Neuronal stem cell (in vitro differentiated cells): ENCODE data around the gene ALPP.

Experiments used
- DNase-seq: peaks from one replicate; pipeline ENCODE4 v3.0.0-alpha.2; 2013; ENCODE audit warnings: low spot score
- H2AFZ ChIP-seq: one replicate; pipeline ENCODE4 v1.6.1; 2013; ENCODE audit warnings: mild to moderate bottlenecking, low read length, inconsistent platforms
- H2AK5ac ChIP-seq: 2 replicates; pipeline ENCODE4 v1.6.1; 2013; ENCODE audit warnings: low read depth, mild to moderate bottlenecking, inconsistent platforms, low read length, moderate library complexity, mixed read lengths
- H2BK120ac ChIP-seq: 2 replicates; pipeline ENCODE4 v1.6.1; 2013; ENCODE audit warnings: low read depth, mild to moderate bottlenecking, inconsistent platforms, low read length, moderate library complexity, mixed read lengths
- H2BK12ac ChIP-seq: one replicate; pipeline ENCODE4 v1.6.1; 2013; ENCODE audit warnings: low read length, inconsistent platforms
- H2BK15ac ChIP-seq: 2 replicates; pipeline ENCODE4 v1.6.1; 2013; ENCODE audit warnings: mild to moderate bottlenecking, low read length, inconsistent platforms, mixed read lengths
- H2BK5ac ChIP-seq: one replicate; pipeline ENCODE4 v1.6.1; 2013; ENCODE audit warnings: inconsistent platforms, mild to moderate bottlenecking, low read length, moderate library complexity
- H3K14ac ChIP-seq: one replicate; pipeline ENCODE4 v1.6.1; 2013; ENCODE audit warnings: low read length, inconsistent platforms
- H3K18ac ChIP-seq: 2 replicates; pipeline ENCODE4 v1.6.1; 2013; ENCODE audit warnings: low read length, inconsistent platforms
- H3K23ac ChIP-seq: 2 replicates; pipeline ENCODE4 v1.6.1; 2013; ENCODE audit warnings: low read depth, mild to moderate bottlenecking, mixed read lengths, low read length, inconsistent platforms; ENCODE audit not compliant: poor library complexity
- H3K27ac ChIP-seq: replicated peaks from 3 replicates; pipeline ENCODE4 v1.5.1; 2013; ENCODE audit warnings: low read length, inconsistent platforms
- H3K27me3 ChIP-seq, 3 experiments: 2 replicates each; pipeline ENCODE4 v1.6.1; 2013; ENCODE audit warnings: low read length in 3 of 3, mild to moderate bottlenecking in 2 of 3, inconsistent platforms in 1 of 3, low read depth in 1 of 3, mixed read lengths in 1 of 3, moderate library complexity in 1 of 3; ENCODE audit not compliant: control insufficient read depth in 3 of 3, insufficient read depth in 3 of 3
- H3K36me3 ChIP-seq, 2 donors: replicated peaks in 1 of 2; 2 replicates each; pipeline ENCODE4 v1.6.1; 2013; ENCODE audit warnings: low read length in 2 of 2; ENCODE audit not compliant: control insufficient read depth in 2 of 2, insufficient read depth in 2 of 2
- H3K4ac ChIP-seq: 2 replicates; pipeline ENCODE4 v1.6.1; 2013; ENCODE audit warnings: inconsistent platforms, mild to moderate bottlenecking, low read length, moderate library complexity
- H3K4me1 ChIP-seq, 2 donors: 1 replicate in 1 of 2; 2 replicates in 1 of 2; pipeline ENCODE4 v1.6.1; 2013; ENCODE audit warnings: low read length in 2 of 2, low read depth in 1 of 2; ENCODE audit not compliant: control insufficient read depth in 2 of 2, insufficient read depth in 1 of 2
- H3K4me2 ChIP-seq: one replicate; pipeline ENCODE4 v1.6.1; 2013; ENCODE audit warnings: mild to moderate bottlenecking, low read length, inconsistent platforms; ENCODE audit not compliant: insufficient read depth, poor library complexity, severe bottlenecking
- H3K4me3 ChIP-seq, 2 donors: 2 replicates each; pipeline ENCODE4 v1.5.1; 2013; ENCODE audit warnings: low read length in 2 of 2, mild to moderate bottlenecking in 2 of 2, inconsistent platforms in 1 of 2, moderate library complexity in 1 of 2
- H3K79me1 ChIP-seq: one replicate; pipeline ENCODE4 v1.6.1; 2013; ENCODE audit warnings: low read depth, mild to moderate bottlenecking, inconsistent platforms, low read length, moderate library complexity
- H3K9ac ChIP-seq: one replicate; pipeline ENCODE4 v1.6.1; 2013; ENCODE audit warnings: mild to moderate bottlenecking, low read depth, low read length, inconsistent platforms; ENCODE audit not compliant: poor library complexity
- H3K9me3 ChIP-seq, 2 donors: replicated peaks in 1 of 2; 2 replicates each; pipeline versions ENCODE3 to v1.6.1; 2013; ENCODE audit warnings: low read length in 2 of 2, mild to moderate bottlenecking in 2 of 2, inconsistent platforms in 1 of 2, low read depth in 1 of 2, mixed read lengths in 1 of 2, moderate library complexity in 1 of 2; ENCODE audit not compliant: control insufficient read depth in 2 of 2, insufficient read depth in 1 of 2
- H4K8ac ChIP-seq: one replicate; pipeline ENCODE4 v1.6.1; 2013; ENCODE audit warnings: low read depth, mild to moderate bottlenecking, inconsistent platforms, low read length, moderate library complexity
- H4K91ac ChIP-seq: one replicate; pipeline ENCODE4 v1.6.1; 2013; ENCODE audit warnings: low read length, low read depth, mild to moderate bottlenecking, inconsistent platforms; ENCODE audit not compliant: poor library complexity
- WGBS, 2 donors: extraction: QIAGEN DNeasy Blood & Tissue Kit; methylation state at CpG; one replicate each; pipeline ENCODE4 v1.1.7; 2013; ENCODE audit warnings: missing lambda C conversion rate in 2 of 2, mixed read lengths in 1 of 2; ENCODE audit not compliant: insufficient read length in 2 of 2, insufficient replicate concordance in 1 of 2; ENCODE audit errors: extremely low coverage in 2 of 2; 5-methylcytosine and 5-hydroxymethylcytosine counted together

Gene ALPP

GRCh38 chr2:232376713-232377112 is 1.8 kb upstream of the ALPP start:
- H2BK5ac ChIP-seq: no peak overlapping the region
- no peaks in the 10 kb centered on the region for H3K79me1 ChIP-seq
- H3K23ac ChIP-seq: no peak overlapping the region
- no peaks in the 10 kb centered on the region for H3K9me3 ChIP-seq
- no peak overlapping the region for H3K14ac ChIP-seq
- H3K4me3 ChIP-seq: peak overlapping the region in 1 of 2 donors; percentile 21
- H3K9ac ChIP-seq: no peak overlapping the region
- no peak overlapping the region for H3K18ac ChIP-seq
- H3K4me1 ChIP-seq: no peaks in the 10 kb centered on the region
- H3K4ac ChIP-seq: no peak overlapping the region
- no peak overlapping the region for H2AFZ ChIP-seq
- WGBS, 2 donors: no CpG with 5 or more reads among the region's 7 CpGs
- no peaks in the 10 kb centered on the region for H3K36me3 ChIP-seq
- H3K27me3 ChIP-seq: peaks cover 0 to 15% (median 1%) of the 10 kb centered on the region in 3 experiments
- no peak overlapping the region for H4K8ac ChIP-seq
- peak overlapping the region; percentile 6 for H2BK12ac ChIP-seq
- no peak for DNase-seq
- H2BK120ac ChIP-seq: no peak overlapping the region
- H4K91ac ChIP-seq: peak overlapping the region; percentile 92
- H3K4me2 ChIP-seq: no peak overlapping the region
- H2BK15ac ChIP-seq: no peak overlapping the region
- H3K27ac ChIP-seq: no peak overlapping the region
- H2AK5ac ChIP-seq: peak overlapping the region; percentile 14

- Histone ChIP-seq H3K23ac (no peak overlapping the region), H2BK15ac (no peak overlapping the region), H3K4ac (no peak overlapping the region), H3K4me1 (no peaks in the 10 kb centered on the region), H3K4me2 (no peak overlapping the region), H3K79me1 (no peaks in the 10 kb centered on the region), H3K27ac (no peak overlapping the region), H2BK120ac (no peak overlapping the region), H2BK5ac (no peak overlapping the region), H3K18ac (no peak overlapping the region), H3K4me3 (no peak overlapping the region), H4K8ac (no peak overlapping the region), H2BK12ac (peak overlapping the region; percentile 10), H3K36me3 (no peaks in the 10 kb centered on the region), H2AK5ac (no peak overlapping the region), H3K27me3 (peaks cover 0 to 15% (median 6%) of the 10 kb centered on the region in 3 experiments), H3K14ac (no peak overlapping the region), H4K91ac (no peak overlapping the region), H3K9ac (no peak overlapping the region), H3K9me3 (no peaks in the 10 kb centered on the region), H2AFZ (no peak overlapping the region)
- no peak for DNase-seq
- no CpG with 5 or more reads among the region's 7 CpGs for WGBS, 2 donors
Observed at GRCh38 chr2:232377319-232377718, 1.2 kb upstream of the ALPP start.

- Histone ChIP-seq H3K36me3 (no peaks in the 10 kb centered on the region), H3K9me3 (no peaks in the 10 kb centered on the region), H3K4ac (no peak overlapping the region), H4K8ac (no peak overlapping the region), H3K27me3 (peaks cover 0 to 15% (median 6%) of the 10 kb centered on the region in 3 experiments), H2AFZ (no peak overlapping the region), H4K91ac (no peak overlapping the region), H2BK5ac (peak overlapping the region; percentile 53), H3K27ac (no peak overlapping the region), H3K9ac (no peak overlapping the region), H3K18ac (no peak overlapping the region), H2BK15ac (no peak overlapping the region), H2BK12ac (no peak overlapping the region), H2BK120ac (peak overlapping the region; percentile 87), H3K79me1 (no peaks in the 10 kb centered on the region), H3K4me1 (no peaks in the 10 kb centered on the region), H3K23ac (peak overlapping the region; percentile 55), H3K4me2 (no peak overlapping the region), H2AK5ac (no peak overlapping the region), H3K4me3 (no peak overlapping the region), H3K14ac (peak overlapping the region; percentile 8)
- no CpG with 5 or more reads among the region's 17 CpGs for WGBS, 2 donors
- DNase-seq: no peak
Observed at GRCh38 chr2:232377841-232378734, 463 bp upstream of the ALPP start.
